ENCODE data around the gene RBM33.

DNA sequence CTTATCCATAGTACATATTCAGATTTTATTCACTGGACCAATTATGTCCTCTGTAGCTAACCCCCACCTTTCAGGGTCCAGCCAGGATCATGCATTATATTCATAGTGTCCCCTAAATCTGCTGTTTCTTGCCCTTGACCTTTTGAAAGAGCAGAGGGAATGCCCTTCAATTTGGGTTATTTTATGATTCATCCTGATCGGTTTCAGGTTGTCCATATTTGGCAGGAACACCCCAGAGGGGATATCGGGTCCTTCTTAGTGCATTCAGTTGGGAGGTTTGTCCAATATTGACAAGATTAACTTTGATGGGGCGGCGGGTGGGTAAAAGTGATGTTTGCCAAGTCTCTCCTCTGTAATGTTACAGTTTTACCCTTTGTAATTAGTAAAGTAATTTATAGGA lies 106.9 kb downstream of the RBM33 start:
- TF ChIP-seq, protein P1, sequence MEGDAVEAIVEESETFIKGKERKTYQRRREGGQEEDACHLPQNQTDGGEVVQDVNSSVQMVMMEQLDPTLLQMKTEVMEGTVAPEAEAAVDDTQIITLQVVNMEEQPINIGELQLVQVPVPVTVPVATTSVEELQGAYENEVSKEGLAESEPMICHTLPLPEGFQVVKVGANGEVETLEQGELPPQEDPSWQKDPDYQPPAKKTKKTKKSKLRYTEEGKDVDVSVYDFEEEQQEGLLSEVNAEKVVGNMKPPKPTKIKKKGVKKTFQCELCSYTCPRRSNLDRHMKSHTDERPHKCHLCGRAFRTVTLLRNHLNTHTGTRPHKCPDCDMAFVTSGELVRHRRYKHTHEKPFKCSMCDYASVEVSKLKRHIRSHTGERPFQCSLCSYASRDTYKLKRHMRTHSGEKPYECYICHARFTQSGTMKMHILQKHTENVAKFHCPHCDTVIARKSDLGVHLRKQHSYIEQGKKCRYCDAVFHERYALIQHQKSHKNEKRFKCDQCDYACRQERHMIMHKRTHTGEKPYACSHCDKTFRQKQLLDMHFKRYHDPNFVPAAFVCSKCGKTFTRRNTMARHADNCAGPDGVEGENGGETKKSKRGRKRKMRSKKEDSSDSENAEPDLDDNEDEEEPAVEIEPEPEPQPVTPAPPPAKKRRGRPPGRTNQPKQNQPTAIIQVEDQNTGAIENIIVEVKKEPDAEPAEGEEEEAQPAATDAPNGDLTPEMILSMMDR (conservative IDR thresholded peaks at IDR 0.05): no peak
- no peak for TF ChIP-seq ZFX (IDR thresholded peaks at IDR 0.05)

Measured in C4-2B (cell line).